ENCODE measurements around the gene BPIFB2. TPM values are rescaled to one million over a fixed set of nuclear protein-coding genes. Genes with fewer than 3 reads are reported as not detected.
"Not testable (repeated sequence)": the region's sequence is repeated elsewhere in the genome, so short reads cannot be mapped to it uniquely, and the experiment has no call there.

BPIFB2 gene
- total RNA-seq, 2 experiments from 2014 or later, result not detected

DNA sequence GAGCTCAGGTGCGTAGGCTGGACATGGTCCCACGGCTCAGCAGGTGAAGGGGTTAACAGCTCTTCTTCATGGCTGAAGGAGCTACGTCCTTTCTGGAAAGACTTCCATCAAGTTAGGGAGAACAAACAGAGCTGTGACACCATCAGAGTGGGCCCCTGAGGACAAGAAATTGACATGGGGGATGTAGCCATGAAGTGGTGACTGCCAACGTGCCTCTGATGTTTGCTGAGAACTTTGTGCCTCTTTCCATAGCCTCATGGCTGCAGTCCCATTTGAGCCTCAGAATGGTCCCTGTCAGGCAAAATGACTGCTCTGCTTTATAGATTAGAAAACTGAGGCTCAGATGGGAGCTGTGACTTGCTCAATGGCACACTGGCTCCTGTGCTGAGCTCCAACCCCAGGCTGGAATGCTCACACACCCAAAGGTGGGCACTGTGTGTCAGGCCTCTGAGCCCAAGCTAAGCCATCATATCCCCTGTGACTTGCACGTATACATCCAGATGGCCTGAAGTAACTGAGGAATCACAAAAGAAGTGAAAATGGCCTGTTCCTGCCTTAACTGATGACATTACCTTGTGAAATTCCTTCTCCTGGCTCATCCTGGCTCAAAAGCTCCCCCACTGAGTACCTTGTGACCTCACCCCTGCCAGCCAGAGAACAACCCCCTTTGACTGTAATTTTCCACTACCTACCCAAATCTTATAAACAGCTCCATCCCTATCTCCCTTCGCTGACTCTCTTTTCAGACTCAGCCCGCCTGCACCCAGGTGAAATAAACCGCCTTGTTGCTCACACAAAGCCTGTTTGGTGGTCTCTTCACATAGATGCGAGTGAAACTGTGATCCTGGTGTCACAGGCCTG is 33.1 kb upstream of the BPIFB2 start:
- peak overlapping the region; percentile 12 for H3K27ac Mint-ChIP-seq
- not testable (repeated sequence) for H3K27me3 Mint-ChIP-seq; H3K9me3 Mint-ChIP-seq; H3K4me3 Mint-ChIP-seq; ATAC-seq (ENCODE audit: low read depth); DNase-seq
- peaks cover 34% of the 10 kb centered on the region for H3K4me1 Mint-ChIP-seq
- peaks cover 11% of the 10 kb centered on the region for H3K36me3 Mint-ChIP-seq
- POLR2A ChIA-PET, result interaction anchor here (1.1 to 1.3 kb wide), 2 partner anchors 9 kb away, joined by 5 to 6 read pairs; no protein-coding TSS in a partner anchor

DNA sequence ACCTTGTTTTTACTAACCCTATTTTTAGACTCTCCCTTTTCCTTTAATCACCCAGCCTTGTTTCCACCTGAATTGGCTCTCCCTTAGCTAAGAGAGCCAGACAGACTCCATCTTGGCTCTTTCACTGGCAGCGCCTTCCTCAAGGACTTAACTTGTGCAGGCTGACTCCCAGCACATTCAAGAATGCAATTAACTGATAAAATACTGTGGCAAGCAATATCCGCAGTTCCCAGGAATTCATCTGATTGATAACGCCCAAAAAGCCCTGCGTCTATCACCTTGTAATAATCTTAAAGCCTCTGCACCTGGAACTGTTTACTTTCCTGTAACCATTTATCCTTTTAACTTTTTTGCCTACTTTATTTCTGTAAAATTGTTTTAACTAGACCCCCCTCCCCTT is 32.4 kb upstream of the BPIFB2 start:
- POLR2A ChIA-PET; ATAC-seq (ENCODE audit: low read depth); H3K9me3 Mint-ChIP-seq; H3K4me3 Mint-ChIP-seq; DNase-seq; H3K27ac Mint-ChIP-seq; H3K27me3 Mint-ChIP-seq: not testable (repeated sequence)
- Mint-ChIP-seq H3K4me1 (peaks cover 28% of the 10 kb centered on the region), H3K36me3 (peaks cover 11% of the 10 kb centered on the region)

DNA sequence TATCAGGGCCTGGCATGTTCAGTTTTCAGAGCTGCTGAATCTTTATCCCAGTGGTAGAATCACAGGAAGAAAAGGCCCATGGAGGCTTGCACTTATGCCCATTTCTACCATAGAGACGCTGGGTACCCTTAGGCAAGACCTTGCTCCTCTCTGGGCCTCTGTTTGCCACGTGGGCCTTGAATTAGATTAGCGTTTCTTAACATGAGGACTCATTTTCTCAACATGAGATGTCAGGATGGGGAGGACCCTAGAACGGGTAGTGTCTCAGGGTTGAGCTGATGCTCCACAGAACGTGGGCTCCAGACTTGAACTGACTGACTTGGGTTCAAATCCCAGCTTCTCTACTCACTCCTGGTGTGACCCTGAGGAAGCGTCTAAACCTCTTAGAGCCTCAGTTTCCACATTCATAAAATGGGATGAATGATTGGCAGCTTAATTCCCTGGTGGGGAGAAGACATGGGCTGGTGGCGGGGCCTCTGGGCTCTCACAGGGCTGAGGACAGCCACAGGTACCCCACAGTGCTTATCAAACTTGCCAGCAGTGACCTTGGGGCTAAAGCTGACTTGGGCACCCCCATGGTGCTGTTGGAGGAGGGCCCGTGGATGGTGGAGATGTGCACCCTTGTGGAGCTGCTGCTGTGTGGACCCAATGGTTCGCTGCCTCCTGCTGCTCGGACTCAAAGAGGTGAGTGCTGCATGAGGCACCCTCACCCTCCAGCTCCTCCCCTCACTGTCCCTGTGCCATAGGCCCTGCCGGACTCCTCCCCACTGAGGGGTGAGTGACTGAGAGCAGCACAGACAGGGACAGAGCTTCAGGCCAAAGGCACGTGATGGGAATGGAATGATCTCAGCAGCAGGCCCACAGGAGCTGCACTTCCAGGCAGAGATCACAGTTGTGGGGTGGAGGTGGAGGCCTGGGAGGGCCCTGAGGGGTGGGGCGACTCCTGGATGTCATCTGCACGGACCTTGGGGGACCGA is 31.5 kb upstream of the BPIFB2 start:
- POLR2A ChIA-PET, result no interaction called here
- peaks cover 26% of the 10 kb centered on the region for H3K4me1 Mint-ChIP-seq
- DNase-seq (no peak), ATAC-seq (ENCODE audit: low read depth) (no peak)
- H3K27ac Mint-ChIP-seq, result peak overlapping the region; percentile 10
- peaks cover 8% of the 10 kb centered on the region for H3K9me3 Mint-ChIP-seq
- H3K27me3 Mint-ChIP-seq, result no peaks in the 10 kb centered on the region
- H3K4me3 Mint-ChIP-seq, result no peak overlapping the region
- peaks cover 11% of the 10 kb centered on the region for H3K36me3 Mint-ChIP-seq

DNA sequence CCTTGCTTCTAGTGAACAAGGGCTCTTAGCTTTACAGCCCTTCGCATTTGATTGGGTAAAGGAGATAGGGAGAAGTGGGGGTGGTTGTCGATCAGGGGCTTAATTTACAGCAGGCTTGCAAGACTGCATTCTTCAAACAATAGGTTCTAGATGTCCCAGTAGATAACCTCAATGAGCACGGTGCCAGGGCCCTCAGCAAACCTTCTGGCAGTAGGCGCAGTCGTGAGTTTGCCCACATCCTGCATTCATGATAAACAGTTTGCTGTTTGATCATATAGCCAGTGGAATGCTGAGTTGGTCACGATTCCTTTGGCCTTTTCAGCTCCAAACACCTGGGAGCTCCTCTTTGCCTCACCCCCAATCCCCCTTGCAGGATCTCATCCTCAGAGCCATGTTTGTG is 30.8 kb upstream of the BPIFB2 start:
- POLR2A ChIA-PET, result no interaction called here
- H3K9me3 Mint-ChIP-seq, result peaks cover 8% of the 10 kb centered on the region
- no peak overlapping the region for H3K4me3 Mint-ChIP-seq
- peaks cover 11% of the 10 kb centered on the region for H3K36me3 Mint-ChIP-seq
- no peak for DNase-seq
- peak overlapping the region; percentile 38 for H3K27ac Mint-ChIP-seq
- H3K4me1 Mint-ChIP-seq, result peaks cover 26% of the 10 kb centered on the region
- H3K27me3 Mint-ChIP-seq, result no peaks in the 10 kb centered on the region
- no peak for ATAC-seq (ENCODE audit: low read depth)

DNA sequence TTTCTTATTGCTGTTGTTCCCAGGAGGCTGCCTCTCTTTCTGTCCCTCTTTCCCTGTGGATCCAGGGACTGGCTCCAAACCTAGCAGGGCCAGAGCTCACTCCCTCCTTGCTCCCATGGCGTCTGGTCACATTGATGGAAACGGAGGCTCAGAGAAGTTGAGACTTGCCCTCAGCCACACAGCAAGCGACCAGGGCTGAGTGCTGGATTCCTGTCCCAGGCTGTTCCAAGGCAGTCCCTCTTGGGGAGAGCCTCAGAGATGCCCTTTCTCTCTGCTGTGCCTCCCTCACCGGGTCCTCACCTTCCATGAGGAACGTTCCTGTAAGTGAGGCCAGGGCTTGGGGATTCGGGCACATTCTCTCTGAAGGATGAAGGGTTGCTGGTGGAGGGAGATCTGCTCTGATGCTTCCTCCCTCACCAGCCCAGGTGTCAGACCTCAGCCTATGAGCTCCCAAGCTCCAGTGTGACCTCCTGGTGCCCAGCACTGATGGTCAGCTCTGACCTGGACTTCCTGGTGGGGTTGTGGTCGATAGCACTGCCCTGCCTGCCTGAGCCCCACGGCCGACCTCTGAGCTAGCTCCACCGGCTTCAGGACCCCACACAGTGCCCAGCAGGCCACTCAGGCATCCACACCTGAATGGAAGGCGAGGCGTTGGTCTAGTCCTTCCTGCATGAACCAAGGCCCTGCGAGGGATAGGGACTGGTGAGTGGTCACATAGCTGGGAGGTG is 30.1 kb upstream of the BPIFB2 start:
- Mint-ChIP-seq H3K27me3 (no peaks in the 10 kb centered on the region), H3K27ac (no peak overlapping the region), H3K36me3 (peaks cover 11% of the 10 kb centered on the region), H3K4me1 (peaks cover 25% of the 10 kb centered on the region), H3K9me3 (peaks cover 8% of the 10 kb centered on the region), H3K4me3 (no peak overlapping the region)
- POLR2A ChIA-PET, result interaction anchor here (1.1 to 1.9 kb wide), 2 partner anchors 10 to 17 kb away, joined by 3 to 9 read pairs; no protein-coding TSS in a partner anchor
- ATAC-seq (ENCODE audit: low read depth) (no peak), DNase-seq (no peak)

DNA sequence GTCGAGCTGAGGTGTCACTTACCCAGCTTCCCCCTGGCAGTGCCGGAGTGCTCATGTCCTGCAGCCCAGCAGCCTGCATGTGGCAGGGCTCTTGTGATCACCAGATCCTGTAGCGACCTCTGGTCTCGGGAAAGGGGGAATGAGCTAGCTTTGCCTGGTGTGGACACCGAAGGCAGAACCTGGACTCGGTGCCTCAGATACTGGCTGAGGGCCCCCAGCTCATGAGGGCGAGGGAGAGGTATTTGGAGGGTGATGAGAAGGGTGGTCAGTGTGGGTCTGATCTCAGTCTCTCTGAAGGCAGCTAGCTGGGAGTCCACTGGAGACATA is 29.5 kb upstream of the BPIFB2 start:
- POLR2A ChIA-PET, result interaction anchor here (1.1 to 1.9 kb wide), 2 partner anchors 10 to 17 kb away, joined by 3 to 9 read pairs; no protein-coding TSS in a partner anchor

DNA sequence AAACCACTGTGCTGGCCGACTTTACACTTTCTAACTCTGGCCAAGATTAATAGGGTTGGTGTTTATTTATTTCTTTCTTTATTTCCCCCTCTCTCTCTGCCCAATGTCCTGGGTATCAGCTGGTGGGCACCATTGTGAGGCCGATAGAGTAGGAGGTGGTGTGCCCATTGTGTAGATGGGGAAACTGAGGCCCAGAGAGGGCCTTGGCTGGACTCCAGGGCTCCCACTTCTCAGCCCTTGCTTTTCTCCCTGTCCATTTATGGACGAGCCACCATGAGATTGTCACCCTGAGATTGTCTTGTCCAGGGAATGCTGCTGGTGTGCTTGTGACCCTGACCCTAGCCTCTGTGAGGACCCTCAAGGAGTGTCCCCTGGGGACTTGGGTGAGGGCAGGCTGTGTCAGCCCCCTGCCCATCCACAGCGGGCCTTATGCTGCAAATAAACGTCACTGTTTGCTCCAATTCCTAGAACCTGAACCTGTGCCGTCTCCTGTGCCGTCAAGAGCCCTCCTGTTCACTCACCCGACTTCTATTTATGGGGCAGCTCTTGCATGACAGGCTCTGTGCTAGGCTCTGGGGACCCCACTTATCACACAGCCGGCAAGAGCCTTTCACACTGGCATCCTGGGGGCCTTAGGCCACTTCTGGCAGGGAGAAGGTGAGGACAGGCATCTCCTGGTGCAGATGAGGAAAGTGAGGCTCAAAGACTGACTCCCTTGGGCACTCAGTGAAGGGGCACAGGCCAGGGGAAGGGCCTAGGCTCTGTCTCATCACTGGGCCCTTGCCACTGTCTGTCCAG is 28.1 kb upstream of the BPIFB2 start:
- Mint-ChIP-seq H3K4me3 (no peak overlapping the region), H3K27ac (no peak overlapping the region), H3K27me3 (no peaks in the 10 kb centered on the region), H3K4me1 (peaks cover 8% of the 10 kb centered on the region), H3K36me3 (peaks cover 11% of the 10 kb centered on the region), H3K9me3 (peaks cover 8% of the 10 kb centered on the region)
- ATAC-seq (ENCODE audit: low read depth) (no peak), DNase-seq (peak; percentile 11)
- POLR2A ChIA-PET, result no interaction called here

More for the DNA sequence above, 29.5 kb upstream of the BPIFB2 start:
- Mint-ChIP-seq H3K9me3 (peaks cover 8% of the 10 kb centered on the region), H3K27me3 (no peaks in the 10 kb centered on the region), H3K36me3 (peaks cover 11% of the 10 kb centered on the region), H3K27ac (no peak overlapping the region), H3K4me1 (peaks cover 19% of the 10 kb centered on the region), H3K4me3 (no peak overlapping the region)
- no peak for ATAC-seq (ENCODE audit: low read depth)
- no peak for DNase-seq

DNA sequence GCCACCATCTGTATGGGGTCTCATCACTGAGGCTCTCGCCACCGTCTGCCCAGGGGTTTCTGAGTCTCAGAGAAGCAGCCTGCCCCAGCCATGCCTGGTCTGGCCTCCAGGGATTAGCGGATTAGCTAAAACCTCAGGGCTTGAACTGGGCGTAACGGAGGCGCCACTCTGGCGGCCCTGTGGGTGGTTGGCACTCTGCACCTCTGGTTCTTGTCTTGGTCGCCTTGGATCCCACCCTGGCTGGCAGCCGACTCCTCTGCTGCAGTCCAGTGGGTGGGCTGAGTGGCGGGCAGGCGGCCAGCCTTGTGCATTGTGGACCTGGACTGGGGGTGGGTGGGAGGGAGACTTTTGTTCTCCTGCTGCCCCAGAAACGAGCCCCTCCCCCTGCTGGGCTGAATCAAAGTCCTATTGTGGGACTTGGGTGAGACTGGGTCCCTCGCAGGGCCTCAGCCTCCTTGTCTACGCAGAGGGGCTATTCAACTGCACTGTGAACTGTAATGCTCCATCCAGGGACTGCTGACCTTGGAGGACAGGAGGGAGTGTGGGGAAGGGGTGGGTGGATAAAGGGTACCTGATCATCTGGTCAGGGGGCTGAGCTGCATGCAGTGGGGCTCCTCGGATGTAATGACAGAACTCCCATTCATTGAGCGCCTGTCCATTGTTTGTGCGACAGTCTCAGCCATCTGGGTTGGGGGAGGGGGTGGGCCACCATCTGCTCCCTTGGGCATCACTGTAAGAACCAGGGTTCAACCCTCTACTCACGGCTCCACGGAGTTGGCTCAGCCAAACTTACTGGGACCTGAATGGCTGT is 27.2 kb upstream of the BPIFB2 start:
- H3K4me1 Mint-ChIP-seq, result peaks cover 5% of the 10 kb centered on the region
- no peak overlapping the region for H3K4me3 Mint-ChIP-seq
- POLR2A ChIA-PET, result no interaction called here
- DNase-seq (peak; percentile 19), ATAC-seq (ENCODE audit: low read depth) (no peak)
- H3K36me3 Mint-ChIP-seq, result peaks cover 7% of the 10 kb centered on the region
- H3K27me3 Mint-ChIP-seq, result no peaks in the 10 kb centered on the region
- H3K27ac Mint-ChIP-seq, result no peak overlapping the region
- H3K9me3 Mint-ChIP-seq, result peaks cover 8% of the 10 kb centered on the region

DNA sequence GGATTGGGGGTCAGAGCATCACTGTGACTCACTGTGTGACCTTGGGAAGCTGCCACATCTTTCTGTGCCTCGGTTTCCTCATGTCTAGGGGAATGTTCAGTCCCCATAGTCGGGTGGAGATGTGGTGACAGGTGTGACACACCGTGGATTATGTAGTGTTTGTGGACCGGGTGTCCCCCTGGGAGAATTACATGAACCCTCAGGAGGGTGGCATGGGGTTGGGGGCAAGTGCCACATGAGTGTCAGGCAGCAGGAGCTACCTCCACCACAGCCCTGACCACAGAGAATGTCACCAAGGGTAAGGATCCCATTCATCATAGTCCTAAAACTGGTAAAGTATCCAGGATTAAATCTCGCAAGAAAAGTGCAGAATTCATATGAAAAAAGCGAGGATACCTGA is 26.5 kb upstream of the BPIFB2 start:
- ATAC-seq (ENCODE audit: low read depth) (no peak), DNase-seq (peak; percentile 6)
- Mint-ChIP-seq H3K36me3 (peaks cover 7% of the 10 kb centered on the region), H3K27ac (no peak overlapping the region), H3K9me3 (peaks cover 8% of the 10 kb centered on the region), H3K4me1 (peaks cover 5% of the 10 kb centered on the region), H3K4me3 (no peak overlapping the region), H3K27me3 (no peaks in the 10 kb centered on the region)
- POLR2A ChIA-PET, result no interaction called here

DNA sequence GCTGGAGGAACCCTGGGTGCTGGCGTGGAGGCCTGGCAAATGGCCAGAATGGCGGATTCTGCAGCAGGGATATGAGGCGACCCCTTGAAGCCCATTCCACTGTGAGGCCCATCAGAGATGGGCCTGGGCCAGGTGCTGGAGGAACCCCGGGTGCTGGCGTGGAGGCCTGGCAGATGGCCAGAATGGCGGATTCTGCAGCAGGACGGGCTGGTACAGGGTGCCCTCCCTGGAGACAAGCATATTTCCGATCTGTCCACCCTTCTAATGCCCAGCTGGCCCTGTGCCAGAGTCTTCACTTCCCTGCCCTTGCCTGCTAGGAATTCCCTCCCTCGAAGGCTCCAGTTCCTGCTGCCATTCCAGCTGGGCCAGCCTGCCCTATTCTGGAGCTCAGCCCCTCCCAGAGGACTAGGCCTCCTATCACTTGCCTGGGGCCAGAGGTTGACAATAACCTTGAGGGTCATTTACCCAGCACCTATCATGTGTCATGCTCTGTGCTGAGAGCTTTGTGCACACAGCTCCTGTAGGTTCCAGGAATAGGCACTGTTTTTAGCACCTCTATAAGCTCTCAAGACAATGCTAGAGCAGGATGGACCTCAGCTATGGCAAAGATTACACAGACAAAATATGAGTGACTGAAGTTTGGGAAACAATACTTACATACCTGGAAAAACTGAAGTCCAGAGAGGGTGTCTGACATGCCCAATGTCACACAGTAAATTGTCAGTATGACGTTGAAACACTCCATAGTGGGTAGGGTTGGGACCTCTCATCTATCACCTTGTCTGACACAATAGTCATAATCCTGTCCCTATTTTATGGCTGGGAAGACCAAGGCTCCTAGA is 24.7 kb upstream of the BPIFB2 start:
- DNase-seq, result no peak
- Mint-ChIP-seq H3K4me3 (no peak overlapping the region), H3K4me1 (no peaks in the 10 kb centered on the region), H3K36me3 (no peaks in the 10 kb centered on the region), H3K27me3 (no peaks in the 10 kb centered on the region), H3K27ac (no peak overlapping the region), H3K9me3 (no peaks in the 10 kb centered on the region)
- POLR2A ChIA-PET, result interaction anchor here (0.7 to 1.8 kb wide), 3 partner anchors 9 to 13 kb away, joined by 3 to 6 read pairs (median 5); no protein-coding TSS in a partner anchor
- no peak for ATAC-seq (ENCODE audit: low read depth)

DNA sequence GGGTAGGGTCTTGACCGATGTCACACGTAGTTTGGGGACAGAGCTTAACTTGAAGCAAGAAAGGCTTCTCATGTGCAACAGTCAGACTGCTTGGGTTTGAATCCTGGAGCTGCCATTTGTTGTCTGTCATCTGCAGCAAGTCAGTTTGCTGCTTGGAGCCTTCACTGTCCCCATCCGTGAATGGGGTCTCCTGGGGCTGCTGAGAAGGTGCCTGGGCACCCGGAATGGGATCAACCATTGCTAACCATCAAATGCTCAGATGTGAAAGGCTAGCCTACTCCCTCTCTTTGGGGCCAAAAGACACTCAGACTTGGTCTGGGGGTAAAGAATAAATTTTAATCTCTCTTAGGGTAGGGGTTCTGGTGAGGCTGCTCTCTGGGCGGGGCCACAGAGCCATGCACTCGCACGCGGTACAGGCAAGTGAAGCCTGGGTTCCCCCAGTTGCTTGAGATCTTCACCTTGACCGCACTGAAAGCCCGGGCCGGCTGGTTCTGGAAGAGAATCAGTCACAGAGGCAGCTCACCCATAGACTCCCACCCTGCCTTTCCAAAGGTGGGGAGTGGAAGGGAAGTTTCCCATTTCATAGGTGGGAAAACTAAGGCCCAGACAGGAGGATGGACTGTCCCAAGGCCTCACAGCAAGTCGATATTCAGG is 23.9 kb upstream of the BPIFB2 start:
- no peak overlapping the region for H3K4me3 Mint-ChIP-seq

More for the DNA sequence above, 23.9 kb upstream of the BPIFB2 start:
- Mint-ChIP-seq H3K36me3 (no peaks in the 10 kb centered on the region), H3K27me3 (no peaks in the 10 kb centered on the region), H3K9me3 (no peaks in the 10 kb centered on the region), H3K27ac (no peak overlapping the region), H3K4me1 (no peaks in the 10 kb centered on the region)
- ATAC-seq (ENCODE audit: low read depth) (no peak), DNase-seq (no peak)
- POLR2A ChIA-PET, result interaction anchor here (0.7 to 1.8 kb wide), 3 partner anchors 10 to 13 kb away, joined by 3 to 6 read pairs (median 5); no protein-coding TSS in a partner anchor

All from activated naive CD8-positive, alpha-beta T cell treated with anti-CD3 and anti-CD28 coated beads, Interleukin-2, amount 10 ng/mL, durations not matched to agents 7 days and 5 days (primary cell).